Right lobe of liver (tissue), 4 donors: ENCODE data around the gene GALNT1.

Source experiments
- CTCF ChIP-seq, 4 donors: fragments of 200-600 bp in 3 of 4; fragments of 450-650 bp in 1 of 4; IDR thresholded peaks; one replicate each; pipeline versions ENCODE4 v1.5.1 to v1.8.0; 2016 to 2022; ENCODE audit warnings: antibody characterized with exemption in 4 of 4, mild to moderate bottlenecking in 2 of 4
- POLR2A ChIP-seq: fragments of 450-650 bp; IDR thresholded peaks from one replicate; pipeline ENCODE4 v1.6.1; 2017; ENCODE audit warnings: antibody characterized with exemption, mild to moderate bottlenecking
- donor health status: DM: no; HTN: no; CAD: no.
- donor health status: DM: no; HTN: no; CAD: no.
- donor health status: DM: no; HTN: yes; CAD: no.

GRCh38 chr18:35695803-35696202 lies 114.3 kb downstream of the GALNT1 start:
- TF ChIP-seq CTCF (IDR thresholded peaks at IDR 0.05) (no peak), POLR2A (no peak)
